SK-N-SH (cell line): ENCODE measurements around the gene TCHHL1. TPM values are rescaled to one million over a fixed set of nuclear protein-coding genes. Genes with fewer than 3 reads are reported as not detected.

Experiments used
- CTCF ChIA-PET: fragments of 300-600, 350-600 bp; formaldehyde crosslinking; extraction: SDS; loops from one replicate; lab custom pipeline; 2021; lab: Yijun Ruan, JAX
- POLR2A ChIA-PET: fragments of 350-600 bp; sonication (Branson Sonifier 250); formaldehyde crosslinking; extraction: SDS; loops from one replicate; lab custom pipeline; 2020; ENCODE audit warnings: antibody characterized with exemption, inconsistent platforms; lab: Yijun Ruan, JAX
- DNase-seq: peaks from one replicate; pipeline ENCODE4 v3.0.0; 2012
- H2AFZ ChIP-seq: fragments of 200-600 bp; sonication (generic); 2 replicates; pipeline ENCODE4 v1.8.1; 2016; ENCODE audit warnings: antibody characterized with exemption, mild to moderate bottlenecking, low read depth
- H3F3A ChIP-seq: fragments of 200-600 bp; sonication (generic); replicated peaks from 2 replicates; pipeline ENCODE3; 2016; ENCODE audit warnings: antibody characterized with exemption, mild to moderate bottlenecking; ENCODE audit not compliant: insufficient read depth
- H3K27ac ChIP-seq, 2 experiments: fragments of 200-500 bp in 1 of 2; fragments of 200-600 bp in 1 of 2; sonication (Bioruptor generic) in 1 of 2; sonication (generic), shearing (Covaris generic) in 1 of 2; 2 replicates each; pipeline versions ENCODE4 v1.5.1 to v1.6.1; 2014 to 2016; ENCODE audit warnings: low read depth in 2 of 2, inconsistent platforms in 1 of 2, low read length in 1 of 2, mild to moderate bottlenecking in 1 of 2, mixed read lengths in 1 of 2
- H3K27me3 ChIP-seq: fragments of 200-600 bp; sonication (generic), shearing (Covaris generic); 2 replicates; pipeline ENCODE4 v1.6.1; 2016; ENCODE audit warnings: mixed run types; ENCODE audit not compliant: insufficient read depth
- H3K36me3 ChIP-seq, 2 experiments: fragments of 200-500 bp in 1 of 2; fragments of 200-600 bp in 1 of 2; sonication (Bioruptor generic) in 1 of 2; sonication (generic) in 1 of 2; replicated peaks in 1 of 2; 2 replicates each; pipeline versions ENCODE3 to v1.5.1; 2014 to 2016; ENCODE audit warnings: low read length in 1 of 2, mild to moderate bottlenecking in 1 of 2; ENCODE audit not compliant: insufficient read depth in 2 of 2, control insufficient read depth in 1 of 2
- H3K4me1 ChIP-seq, 2 experiments: fragments of 200-500 bp in 1 of 2; fragments of 200-600 bp in 1 of 2; sonication (Bioruptor generic) in 1 of 2; sonication (generic), shearing (Covaris generic) in 1 of 2; 2 replicates each; pipeline versions ENCODE4 v1.5.1 to v1.6.1; 2014 to 2016; ENCODE audit warnings: low read depth in 1 of 2, low read length in 1 of 2, mixed run types in 1 of 2; ENCODE audit not compliant: insufficient read depth in 2 of 2, control insufficient read depth in 1 of 2
- H3K4me2 ChIP-seq: fragments of 200-600 bp; sonication (generic), shearing (Covaris generic); 2 replicates; pipeline ENCODE4 v1.6.1; 2017; ENCODE audit warnings: mixed run types
- H3K4me3 ChIP-seq, 2 experiments: fragments of 200-500 bp in 1 of 2; fragments of 200-600 bp in 1 of 2; sonication (Bioruptor generic) in 1 of 2; sonication (generic), shearing (Covaris generic) in 1 of 2; 2 replicates each; pipeline versions ENCODE4 v1.5.1 to v1.8.1; 2014 to 2016; ENCODE audit warnings: low read depth in 2 of 2, inconsistent platforms in 1 of 2, low read length in 1 of 2, mild to moderate bottlenecking in 1 of 2, mixed read lengths in 1 of 2, moderate library complexity in 1 of 2
- H3K79me2 ChIP-seq: fragments of 200-600 bp; sonication (generic); 2 replicates; pipeline ENCODE4 v1.8.1; 2017; ENCODE audit warnings: mild to moderate bottlenecking; ENCODE audit not compliant: insufficient read depth
- H3K9ac ChIP-seq: fragments of 200-600 bp; sonication (generic); 2 replicates; pipeline ENCODE4 v1.6.1; 2017; ENCODE audit warnings: mixed run types
- H3K9me2 ChIP-seq: fragments of 200-600 bp; sonication (generic); 2 replicates; pipeline ENCODE4 v1.6.1; 2017; ENCODE audit warnings: mixed run types
- H3K9me3 ChIP-seq: fragments of 200-600 bp; sonication (generic); 2 replicates; pipeline ENCODE4 v1.6.1; 2017; ENCODE audit warnings: mixed run types, mild to moderate bottlenecking, moderate library complexity
- H4K20me1 ChIP-seq: fragments of 200-600 bp; sonication (generic); 2 replicates; pipeline ENCODE4 v1.6.1; 2017; ENCODE audit warnings: mild to moderate bottlenecking, mixed run types; ENCODE audit not compliant: insufficient read depth
- CHD2 ChIP-seq: fragments of 150-350 bp; IDR thresholded peaks from 2 replicates; pipeline ENCODE4 v1.6.1; 2018; ENCODE audit warnings: low read length; ENCODE audit not compliant: partially characterized antibody
- GATA2 ChIP-seq: sonication (generic); formaldehyde crosslinking; IDR thresholded peaks from 2 replicates; pipeline ENCODE4 v1.5.0; 2020; ENCODE audit warnings: mild to moderate bottlenecking, missing genetic modification reagents
- JUND ChIP-seq: IDR thresholded peaks from 2 replicates; pipeline ENCODE4 v1.4.0; 2012
- MXI1 ChIP-seq: IDR thresholded peaks from 2 replicates; pipeline ENCODE4 v1.6.1; 2012; ENCODE audit warnings: mild to moderate bottlenecking, low read depth, low read length, improper control_type of control experiment
- NFIC ChIP-seq: IDR thresholded peaks from 2 replicates; pipeline ENCODE4 v1.4.0; 2012; ENCODE audit warnings: borderline replicate concordance
- NRF1 ChIP-seq: IDR thresholded peaks from 2 replicates; pipeline ENCODE4 v1.6.1; 2012; ENCODE audit warnings: low read depth, mild to moderate bottlenecking, low read length
- RAD21 ChIP-seq: IDR thresholded peaks from 2 replicates; pipeline ENCODE4 v1.6.1; 2012; ENCODE audit warnings: mild to moderate bottlenecking, low read length
- RFX5 ChIP-seq: IDR thresholded peaks from 2 replicates; pipeline ENCODE4 v1.6.1; 2012; ENCODE audit warnings: mild to moderate bottlenecking, improper control_type of control experiment, low read length
- RXRA ChIP-seq: IDR thresholded peaks from 2 replicates; pipeline ENCODE4 v1.4.0; 2012; ENCODE audit warnings: low read depth, mild to moderate bottlenecking, borderline replicate concordance
- SIN3A ChIP-seq: IDR thresholded peaks from 2 replicates; pipeline ENCODE4 v1.6.1; 2012; ENCODE audit warnings: low read depth, mild to moderate bottlenecking, low read length, moderate library complexity, borderline replicate concordance
- TCF12 ChIP-seq: IDR thresholded peaks from 2 replicates; pipeline ENCODE4 v1.4.0; 2012
- YY1 ChIP-seq: IDR thresholded peaks from 2 replicates; pipeline ENCODE4 v1.4.0; 2012; ENCODE audit warnings: low read depth, mild to moderate bottlenecking
- WGBS: methylation state at CpG from one replicate; pipeline ENCODE4 v1.1.6; 2017; ENCODE audit warnings: low lambda C conversion rate; 5-methylcytosine and 5-hydroxymethylcytosine counted together
- polyA plus RNA-seq, 3 experiments: library from polyadenylated mRNA; depleted of rRNA; stranded (reverse); fragments of >200 nt; gene quantifications; 2 replicates each; pipeline ENCODE4 v1.2.3, GENCODE V29; 2012
- TF ChIP-seq, protein P1 (sequence below): IDR thresholded peaks from 2 replicates; pipeline ENCODE4 v1.4.0; 2012; ENCODE audit warnings: low read depth
- TF ChIP-seq, protein P2 (sequence below): IDR thresholded peaks from 2 replicates; pipeline ENCODE4 v1.4.0; 2012; ENCODE audit warnings: low read depth, borderline replicate concordance
- TF ChIP-seq, protein P3 (sequence below): IDR thresholded peaks from 2 replicates; pipeline ENCODE4; 2012
- TF ChIP-seq, protein P4 (sequence below): fragments of 200-600 bp; sonication (generic); IDR thresholded peaks from 2 replicates; pipeline ENCODE4 v1.6.1; 2017; ENCODE audit warnings: antibody characterized with exemption, mild to moderate bottlenecking, moderate library complexity

Gene TCHHL1
- polyA plus RNA-seq, 1 of the 3 experiments (the other 2 are of a cell fraction): not detected

DNA sequence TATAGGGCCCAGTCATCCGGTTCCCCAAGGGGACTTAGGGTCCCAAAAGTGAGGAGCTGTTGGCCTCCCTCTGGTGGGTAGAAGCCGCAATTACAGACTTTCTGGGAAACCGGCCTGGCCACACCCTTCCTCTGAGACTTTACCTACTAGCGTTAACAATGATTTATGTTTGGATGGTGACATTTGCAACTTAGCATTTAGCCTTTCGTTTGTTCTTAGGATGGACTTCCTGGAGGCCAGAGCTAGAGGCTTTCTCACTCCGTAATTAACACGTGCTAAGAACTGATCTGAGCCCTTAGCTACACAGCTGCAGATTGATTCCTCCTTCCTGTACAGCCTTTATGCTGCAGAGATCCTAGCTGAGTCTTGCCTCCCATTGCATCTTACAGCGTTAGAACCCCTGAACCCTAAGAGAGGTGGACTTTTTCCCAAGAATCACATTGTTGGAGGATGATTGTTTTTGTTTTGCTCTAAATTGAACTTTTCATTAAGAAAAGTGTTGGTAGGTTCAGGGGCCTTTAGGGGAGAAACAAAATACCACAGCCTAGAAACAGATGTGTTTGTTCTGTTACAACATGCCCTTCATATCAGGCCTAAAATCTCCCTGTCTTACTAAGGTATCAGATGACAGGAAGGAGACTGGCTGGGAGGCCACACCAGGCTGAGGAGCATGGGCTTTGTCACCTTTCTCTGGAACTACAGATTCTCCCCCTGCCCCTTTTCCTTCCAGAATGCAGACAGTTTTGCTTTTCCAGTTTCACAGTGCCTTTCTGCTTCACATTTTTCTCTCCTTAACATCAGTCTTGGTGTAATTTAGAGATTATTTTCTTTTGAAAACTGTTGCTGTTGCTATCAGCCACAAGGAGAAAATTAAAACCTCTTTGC lies 54.0 kb downstream of the TCHHL1 start:
- Histone ChIP-seq H3K27me3 (peaks cover 8% of the 10 kb centered on the region; the same call in 1 of the 2 replicates), H3K9ac (peak overlapping the region; percentile 99), H3K4me3 (peak overlapping the region; percentile 69 to 91), H3K4me2 (peak overlapping the region; percentile 88), H3K36me3 (peaks cover 30 to 39% of the 10 kb centered on the region in 2 experiments), H3K27ac (peak overlapping the region; percentile 93 to 94), H3K79me2 (peaks cover 49% of the 10 kb centered on the region)
- DNase-seq: peak; percentile 49
- POLR2A ChIA-PET: no interaction called here
- TF ChIP-seq JUND (peak; percentile 31; the same call in 1 of the 2 replicates), CHD2 (no peak), RXRA (peak; percentile 32; the same call in 1 of the 2 replicates), NRF1 (no peak), MXI1 (no peak), RFX5 (no peak), RAD21 (no peak), NFIC (0 out of 2 replicates have a peak, but pooled peaks have one; percentile 9), SIN3A (0 out of 2 replicates have a peak, but pooled peaks have one; percentile 16), YY1 (no peak), GATA2 (CRISPR knock-in tag) (no peak), TCF12 (peak; percentile 85)
- TF ChIP-seq, protein P1, sequence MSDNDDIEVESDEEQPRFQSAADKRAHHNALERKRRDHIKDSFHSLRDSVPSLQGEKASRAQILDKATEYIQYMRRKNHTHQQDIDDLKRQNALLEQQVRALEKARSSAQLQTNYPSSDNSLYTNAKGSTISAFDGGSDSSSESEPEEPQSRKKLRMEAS: peak; percentile 71
- TF ChIP-seq, protein P2, sequence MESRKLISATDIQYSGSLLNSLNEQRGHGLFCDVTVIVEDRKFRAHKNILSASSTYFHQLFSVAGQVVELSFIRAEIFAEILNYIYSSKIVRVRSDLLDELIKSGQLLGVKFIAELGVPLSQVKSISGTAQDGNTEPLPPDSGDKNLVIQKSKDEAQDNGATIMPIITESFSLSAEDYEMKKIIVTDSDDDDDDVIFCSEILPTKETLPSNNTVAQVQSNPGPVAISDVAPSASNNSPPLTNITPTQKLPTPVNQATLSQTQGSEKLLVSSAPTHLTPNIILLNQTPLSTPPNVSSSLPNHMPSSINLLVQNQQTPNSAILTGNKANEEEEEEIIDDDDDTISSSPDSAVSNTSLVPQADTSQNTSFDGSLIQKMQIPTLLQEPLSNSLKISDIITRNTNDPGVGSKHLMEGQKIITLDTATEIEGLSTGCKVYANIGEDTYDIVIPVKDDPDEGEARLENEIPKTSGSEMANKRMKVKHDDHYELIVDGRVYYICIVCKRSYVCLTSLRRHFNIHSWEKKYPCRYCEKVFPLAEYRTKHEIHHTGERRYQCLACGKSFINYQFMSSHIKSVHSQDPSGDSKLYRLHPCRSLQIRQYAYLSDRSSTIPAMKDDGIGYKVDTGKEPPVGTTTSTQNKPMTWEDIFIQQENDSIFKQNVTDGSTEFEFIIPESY: no peak
- TF ChIP-seq, protein P3, sequence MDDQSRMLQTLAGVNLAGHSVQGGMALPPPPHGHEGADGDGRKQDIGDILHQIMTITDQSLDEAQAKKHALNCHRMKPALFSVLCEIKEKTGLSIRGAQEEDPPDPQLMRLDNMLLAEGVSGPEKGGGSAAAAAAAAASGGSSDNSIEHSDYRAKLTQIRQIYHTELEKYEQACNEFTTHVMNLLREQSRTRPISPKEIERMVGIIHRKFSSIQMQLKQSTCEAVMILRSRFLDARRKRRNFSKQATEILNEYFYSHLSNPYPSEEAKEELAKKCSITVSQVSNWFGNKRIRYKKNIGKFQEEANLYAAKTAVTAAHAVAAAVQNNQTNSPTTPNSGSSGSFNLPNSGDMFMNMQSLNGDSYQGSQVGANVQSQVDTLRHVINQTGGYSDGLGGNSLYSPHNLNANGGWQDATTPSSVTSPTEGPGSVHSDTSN: peak; percentile 38; the same call in 1 of the 2 replicates
- TF ChIP-seq, protein P4, sequence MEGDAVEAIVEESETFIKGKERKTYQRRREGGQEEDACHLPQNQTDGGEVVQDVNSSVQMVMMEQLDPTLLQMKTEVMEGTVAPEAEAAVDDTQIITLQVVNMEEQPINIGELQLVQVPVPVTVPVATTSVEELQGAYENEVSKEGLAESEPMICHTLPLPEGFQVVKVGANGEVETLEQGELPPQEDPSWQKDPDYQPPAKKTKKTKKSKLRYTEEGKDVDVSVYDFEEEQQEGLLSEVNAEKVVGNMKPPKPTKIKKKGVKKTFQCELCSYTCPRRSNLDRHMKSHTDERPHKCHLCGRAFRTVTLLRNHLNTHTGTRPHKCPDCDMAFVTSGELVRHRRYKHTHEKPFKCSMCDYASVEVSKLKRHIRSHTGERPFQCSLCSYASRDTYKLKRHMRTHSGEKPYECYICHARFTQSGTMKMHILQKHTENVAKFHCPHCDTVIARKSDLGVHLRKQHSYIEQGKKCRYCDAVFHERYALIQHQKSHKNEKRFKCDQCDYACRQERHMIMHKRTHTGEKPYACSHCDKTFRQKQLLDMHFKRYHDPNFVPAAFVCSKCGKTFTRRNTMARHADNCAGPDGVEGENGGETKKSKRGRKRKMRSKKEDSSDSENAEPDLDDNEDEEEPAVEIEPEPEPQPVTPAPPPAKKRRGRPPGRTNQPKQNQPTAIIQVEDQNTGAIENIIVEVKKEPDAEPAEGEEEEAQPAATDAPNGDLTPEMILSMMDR: peak; percentile 81
- TF ChIP-seq, all 33 proteins: peak for 8
- peak overlapping the region; percentile 25; the same call in 1 of the 2 replicates for H2AFZ ChIP-seq
- peaks cover 12 to 21% of the 10 kb centered on the region in 2 experiments; a peak in 2 of 4 replicates for H3K4me1 ChIP-seq
- 3% methylated on average over 8 of the region's 8 CpGs for WGBS
- H3K9me3 ChIP-seq: no peaks in the 10 kb centered on the region
- CTCF ChIA-PET: interaction anchor here (0.7 to 2.8 kb wide), 16 partner anchors 10 to 423 kb away, joined by 3 to 13 read pairs (median 4); no protein-coding TSS in a partner anchor
- H3K9me2 ChIP-seq: no peaks in the 10 kb centered on the region
- peaks cover 18% of the 10 kb centered on the region for H4K20me1 ChIP-seq
- peaks cover 54% of the 10 kb centered on the region for H3F3A ChIP-seq
